CD4-positive, alpha-beta memory T cell (primary cell): Measurements from ENCODE around the gene APC2. TPM values are rescaled to one million over a fixed set of nuclear protein-coding genes. Genes with fewer than 3 reads are reported as not detected.

ENCODE experiments used
- CTCF ChIA-PET: fragments of 350-600 bp; sonication (Branson Sonifier 250); formaldehyde crosslinking; loops from one replicate; lab custom pipeline; 2021; ENCODE audit warnings: inconsistent platforms; ENCODE audit not compliant: partially characterized antibody; lab: Charles Lee
- POLR2A ChIA-PET: fragments of 350-600 bp; sonication (Branson Sonifier 250); formaldehyde crosslinking; loops from one replicate; lab custom pipeline; 2021; ENCODE audit not compliant: partially characterized antibody; lab: Charles Lee
- DNase-seq, 5 donors: peaks; one replicate each; pipeline versions ENCODE4 v3.0.0 to v3.0.0-alpha.2; 2020 to 2022; ENCODE audit warnings: mixed read lengths in 1 of 5
- H3K27ac ChIP-seq: one replicate; pipeline ENCODE4 v1.7.0; 2013; ENCODE audit warnings: low read depth, low read length
- H3K27me3 ChIP-seq: 2 replicates; pipeline ENCODE4 v1.7.0; 2013; ENCODE audit warnings: mild to moderate bottlenecking, low read length, moderate library complexity; ENCODE audit not compliant: insufficient read depth
- H3K36me3 ChIP-seq: 2 replicates; pipeline ENCODE4 v1.7.0; 2013; ENCODE audit warnings: mild to moderate bottlenecking, low read length, moderate library complexity; ENCODE audit not compliant: insufficient read depth
- H3K4me1 ChIP-seq: 2 replicates; pipeline ENCODE4 v1.7.0; 2013; ENCODE audit warnings: mild to moderate bottlenecking, low read length, moderate library complexity; ENCODE audit not compliant: insufficient read depth
- H3K4me3 ChIP-seq, 2 donors: one replicate each; pipeline ENCODE4 v1.7.0; 2013; ENCODE audit warnings: low read length in 2 of 2, mild to moderate bottlenecking in 1 of 2
- H3K9me3 ChIP-seq, 2 donors: one replicate each; pipeline ENCODE4 v1.7.0; 2013; ENCODE audit warnings: low read length in 2 of 2, control low read depth in 1 of 2; ENCODE audit not compliant: control insufficient read depth in 1 of 2
- H3K27ac Mint-ChIP-seq, 7 donors: one replicate each; pipeline ENCODE4 v1.8.0; 2020 to 2021; ENCODE audit warnings: mixed read lengths in 7 of 7, mild to moderate bottlenecking in 6 of 7, inconsistent platforms in 3 of 7, moderate library complexity in 3 of 7
- H3K27me3 Mint-ChIP-seq, 2 donors: one replicate each; pipeline ENCODE4 v1.8.0; 2020 to 2021; ENCODE audit warnings: mixed read lengths in 2 of 2
- H3K36me3 Mint-ChIP-seq, 2 donors: one replicate each; pipeline ENCODE4 v1.8.0; 2020 to 2021; ENCODE audit warnings: mixed read lengths in 2 of 2, inconsistent platforms in 1 of 2, mild to moderate bottlenecking in 1 of 2
- H3K4me1 Mint-ChIP-seq, 4 donors: one replicate each; pipeline ENCODE4 v1.8.0; 2020 to 2021; ENCODE audit warnings: mixed read lengths in 4 of 4, mild to moderate bottlenecking in 1 of 4
- H3K4me3 Mint-ChIP-seq, 8 donors: one replicate each; pipeline ENCODE4 v1.8.0; 2020 to 2021; ENCODE audit warnings: mixed read lengths in 8 of 8, mild to moderate bottlenecking in 7 of 8, moderate library complexity in 6 of 8, inconsistent platforms in 3 of 8
- H3K9me3 Mint-ChIP-seq, 8 donors: one replicate each; pipeline ENCODE4 v1.8.0; 2020 to 2021; ENCODE audit warnings: mixed read lengths in 8 of 8, mild to moderate bottlenecking in 5 of 8, inconsistent platforms in 3 of 8, moderate library complexity in 1 of 8
- intact Hi-C: fragments of 100-400 bp; cut with micrococcal nuclease; formaldehyde crosslinking; loops from one replicate; pipeline ENCODE4 v1.15.1; 2023
- polyA plus RNA-seq, 2 donors: library from polyadenylated mRNA; unstranded; fragments of 300-500 nt; fragmentation: Illumina TruSeq; gene quantifications; one replicate each; pipeline ENCODE4 v1.2.3, GENCODE V29; 2021
- total RNA-seq, 2 experiments: library from RNA; stranded (reverse); gene quantifications; one replicate each; pipeline ENCODE4 v1.2.3, GENCODE V29; 2021

The APC2 gene
- total and polyA plus RNA-seq, 4 experiments from 2014 or later, result not detected

DNA sequence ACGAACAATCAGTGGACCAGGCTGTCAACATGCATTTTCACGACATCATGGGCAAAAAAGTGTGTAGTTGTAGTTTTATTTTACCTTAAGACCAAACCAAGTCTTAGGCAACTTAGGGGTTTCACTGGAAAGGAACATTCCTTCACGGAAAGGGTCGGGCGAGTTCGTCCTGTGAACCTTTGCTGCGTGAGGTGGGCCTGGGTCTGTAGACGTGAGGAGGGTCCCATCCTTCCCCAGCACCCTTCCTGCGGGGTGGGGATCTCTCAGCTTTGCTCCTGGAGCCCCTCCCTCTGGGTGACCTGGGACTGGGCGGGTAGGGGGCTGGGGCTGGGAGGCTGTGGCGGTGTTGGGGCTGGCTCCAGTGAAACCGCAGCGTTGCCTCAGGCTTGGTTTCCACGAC, 24.0 kb upstream of the APC2 start:
- Mint-ChIP-seq H3K27ac (peak overlapping the region in 1 of 7 donors; percentile 37), H3K9me3 (peaks cover 0 to 4% (median 0%) of the 10 kb centered on the region in 8 donors), H3K4me3 (no peak overlapping the region), H3K27me3 (no peaks in the 10 kb centered on the region), H3K4me1 (peaks cover 0 to 13% (median 4%) of the 10 kb centered on the region in 4 donors), H3K36me3 (peaks cover 16 to 40% of the 10 kb centered on the region in 2 donors)
- CTCF ChIA-PET, result interaction anchor here (0.5 kb wide), 1 partner anchor 39 kb away, joined by 3 read pairs; no protein-coding TSS in a partner anchor
- H3K4me1 ChIP-seq, result no peaks in the 10 kb centered on the region
- intact Hi-C loops, result no loop called here
- peaks cover 70% of the 10 kb centered on the region for H3K36me3 ChIP-seq
- no peaks in the 10 kb centered on the region for H3K9me3 ChIP-seq
- no peak overlapping the region for H3K4me3 ChIP-seq
- POLR2A ChIA-PET, result no interaction called here
- H3K27me3 ChIP-seq, result no peaks in the 10 kb centered on the region
- H3K27ac ChIP-seq, result no peak overlapping the region
- no peak for DNase-seq

DNA sequence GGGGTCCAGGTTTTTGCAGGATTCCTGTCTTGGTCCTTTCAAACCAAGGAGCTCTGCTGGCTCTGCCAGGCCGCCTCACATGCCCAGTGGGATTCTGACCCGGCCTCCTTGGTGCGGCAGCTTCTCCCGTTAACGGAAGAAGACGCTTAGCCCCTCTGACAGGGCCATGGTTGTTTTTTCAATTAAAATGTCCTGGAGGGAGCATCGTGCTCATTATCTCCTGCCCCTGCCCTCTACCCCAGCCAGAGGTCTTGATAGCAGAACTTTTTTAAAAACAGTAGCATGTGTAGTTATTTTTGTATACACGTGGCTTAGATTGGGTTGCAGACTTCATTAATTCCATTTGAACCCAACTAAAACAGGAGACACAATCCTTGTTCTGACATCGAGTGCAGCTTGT, 23.2 kb upstream of the APC2 start:
- Histone ChIP-seq H3K4me1 (no peaks in the 10 kb centered on the region), H3K36me3 (peaks cover 65% of the 10 kb centered on the region), H3K27ac (no peak overlapping the region), H3K9me3 (no peaks in the 10 kb centered on the region), H3K4me3 (no peak overlapping the region), H3K27me3 (no peaks in the 10 kb centered on the region)
- H3K9me3 Mint-ChIP-seq, result peaks cover 0 to 4% (median 0%) of the 10 kb centered on the region in 8 donors
- H3K27me3 Mint-ChIP-seq, result no peaks in the 10 kb centered on the region
- DNase-seq, result no peak
- peaks cover 0 to 13% (median 4%) of the 10 kb centered on the region in 4 donors for H3K4me1 Mint-ChIP-seq
- no peak overlapping the region for H3K4me3 Mint-ChIP-seq
- CTCF ChIA-PET, result interaction anchor here (1.6 kb wide), 1 partner anchor 11 kb away, joined by 3 read pairs; no protein-coding TSS in a partner anchor
- H3K27ac Mint-ChIP-seq, result no peak overlapping the region
- intact Hi-C loops, result no loop called here
- POLR2A ChIA-PET, result interaction anchor here (1.3 kb wide), 1 partner anchor 18 kb away, joined by 5 read pairs; no protein-coding TSS in a partner anchor
- peaks cover 17 to 42% of the 10 kb centered on the region in 2 donors for H3K36me3 Mint-ChIP-seq

DNA sequence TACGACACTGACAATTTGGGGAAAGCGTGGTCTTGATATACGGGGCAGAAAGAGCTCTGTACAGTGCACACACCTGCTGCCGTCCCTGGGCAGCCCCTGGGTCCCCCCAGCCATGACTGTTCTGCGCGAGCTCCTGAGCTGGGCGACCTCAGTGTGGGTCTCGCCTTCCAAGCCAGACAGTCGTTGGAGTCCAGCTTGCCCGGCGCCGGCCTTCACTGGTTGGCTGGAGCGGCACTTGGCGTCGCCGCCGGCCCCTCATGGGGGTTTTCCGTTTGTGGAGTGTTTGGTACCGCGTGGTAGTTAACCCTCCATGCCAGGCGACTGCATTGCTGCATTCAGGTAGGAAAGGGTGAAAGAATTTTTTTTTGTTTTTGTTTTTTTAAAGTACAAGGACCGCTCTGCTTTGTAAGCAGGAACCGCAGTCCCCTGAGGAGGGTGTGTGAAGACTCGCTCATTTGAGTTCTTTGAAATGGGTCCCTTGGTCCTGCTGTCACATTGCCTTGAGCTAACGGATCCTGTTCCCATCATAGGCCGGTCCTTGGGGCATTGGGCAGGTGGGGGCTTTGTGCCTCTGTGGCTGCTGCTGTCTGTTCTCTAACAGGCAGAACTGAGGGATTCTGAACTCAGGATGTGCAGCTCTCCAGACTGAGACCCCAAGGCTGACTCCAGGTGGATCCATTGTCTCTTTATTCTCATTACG, 22.6 kb upstream of the APC2 start:
- H3K36me3 Mint-ChIP-seq, result peaks cover 19 to 41% of the 10 kb centered on the region in 2 donors
- no peak overlapping the region for H3K4me3 ChIP-seq
- ChIA-PET CTCF (interaction anchor here (1.6 kb wide), 1 partner anchor 10 kb away, joined by 3 read pairs; no protein-coding TSS in a partner anchor), POLR2A (interaction anchor here (1.3 kb wide), 1 partner anchor 18 kb away, joined by 5 read pairs; no protein-coding TSS in a partner anchor)
- H3K27me3 ChIP-seq, result no peaks in the 10 kb centered on the region
- peaks cover 0 to 13% (median 4%) of the 10 kb centered on the region in 4 donors for H3K4me1 Mint-ChIP-seq
- H3K9me3 Mint-ChIP-seq, result peaks cover 0 to 4% (median 0%) of the 10 kb centered on the region in 8 donors
- no peaks in the 10 kb centered on the region for H3K9me3 ChIP-seq
- H3K27me3 Mint-ChIP-seq, result no peaks in the 10 kb centered on the region
- intact Hi-C loops, result no loop called here
- no peak overlapping the region for H3K4me3 Mint-ChIP-seq
- H3K4me1 ChIP-seq, result no peaks in the 10 kb centered on the region
- DNase-seq, result no peak
- H3K27ac Mint-ChIP-seq, result no peak overlapping the region
- H3K27ac ChIP-seq, result no peak overlapping the region
- peaks cover 65% of the 10 kb centered on the region for H3K36me3 ChIP-seq

DNA sequence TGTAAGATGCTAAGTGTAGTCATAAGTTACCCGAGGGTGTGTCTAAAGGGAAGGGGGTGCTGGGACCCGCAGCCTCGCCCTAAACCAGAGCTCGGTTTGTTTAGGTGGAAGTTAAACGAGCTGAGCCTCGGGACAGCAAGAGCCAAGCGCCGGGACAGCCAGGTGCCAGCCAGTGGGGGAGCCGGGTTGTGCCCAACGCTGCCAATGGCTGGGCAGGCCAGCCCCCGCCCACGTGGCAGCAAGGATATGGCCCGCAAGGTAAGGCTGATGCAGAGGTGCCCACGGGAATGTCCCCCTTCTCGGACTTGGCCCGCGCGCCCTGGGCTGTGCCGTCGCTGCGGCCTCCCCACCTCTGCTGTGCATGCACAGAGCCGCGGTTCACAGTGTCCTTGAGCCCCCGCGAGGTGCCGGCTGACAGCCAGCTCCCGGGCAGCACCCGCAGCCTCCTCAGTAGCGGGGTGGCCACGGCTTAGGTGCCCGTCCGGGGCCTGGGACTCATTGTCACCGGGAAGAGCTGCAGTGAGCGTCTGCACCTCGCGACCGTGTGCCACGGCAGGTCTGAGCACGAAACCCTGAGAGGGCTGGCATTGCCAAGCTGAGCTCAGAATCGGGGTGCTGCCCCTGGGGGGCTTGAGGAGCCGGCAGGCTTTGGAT, 21.1 kb upstream of the APC2 start:
- no peak for DNase-seq
- Mint-ChIP-seq H3K36me3 (peaks cover 13 to 32% of the 10 kb centered on the region in 2 donors), H3K4me3 (no peak overlapping the region)

DNA sequence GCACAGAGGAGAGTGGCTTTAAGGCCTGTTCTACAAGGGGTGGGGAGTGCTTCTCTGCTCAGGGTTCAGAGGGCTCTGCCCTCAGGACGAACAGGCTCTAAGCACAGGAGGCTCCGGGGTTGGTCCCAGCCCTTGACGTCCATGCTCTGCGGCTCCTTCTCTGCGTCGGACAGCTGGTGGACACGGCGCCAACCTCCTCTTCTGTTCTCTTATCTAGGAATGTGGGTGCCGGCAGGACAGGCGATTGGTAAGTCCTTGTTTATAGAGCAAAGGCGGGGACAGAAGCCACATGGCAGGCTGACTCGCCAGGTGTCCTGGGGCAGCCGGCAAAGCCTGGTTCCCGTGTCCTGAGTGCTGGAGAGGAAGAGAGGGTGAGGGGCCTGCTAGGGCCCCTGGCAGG, 20.2 kb upstream of the APC2 start:
- H3K4me3 ChIP-seq, result no peak overlapping the region
- H3K36me3 ChIP-seq, result peaks cover 68% of the 10 kb centered on the region
- intact Hi-C loops, result no loop called here
- H3K27ac ChIP-seq, result no peak overlapping the region
- peaks cover 13 to 29% of the 10 kb centered on the region in 2 donors for H3K36me3 Mint-ChIP-seq
- H3K27me3 ChIP-seq, result no peaks in the 10 kb centered on the region
- peak overlapping the region in 1 of 7 donors; percentile 85 for H3K27ac Mint-ChIP-seq
- no peak for DNase-seq
- ChIA-PET CTCF (no interaction called here), POLR2A (no interaction called here)
- H3K9me3 Mint-ChIP-seq, result peaks cover 0 to 3% (median 0%) of the 10 kb centered on the region in 8 donors
- H3K27me3 Mint-ChIP-seq, result no peaks in the 10 kb centered on the region
- peaks cover 0 to 4% (median 1%) of the 10 kb centered on the region in 4 donors for H3K4me1 Mint-ChIP-seq
- H3K4me1 ChIP-seq, result no peaks in the 10 kb centered on the region
- no peaks in the 10 kb centered on the region for H3K9me3 ChIP-seq
- H3K4me3 Mint-ChIP-seq, result no peak overlapping the region

More for the DNA sequence above, 21.1 kb upstream of the APC2 start:
- Mint-ChIP-seq H3K4me1 (peaks cover 0 to 4% (median 2%) of the 10 kb centered on the region in 4 donors), H3K27ac (no peak overlapping the region), H3K9me3 (peaks cover 0 to 4% (median 0%) of the 10 kb centered on the region in 8 donors), H3K27me3 (no peaks in the 10 kb centered on the region)
- ChIA-PET CTCF (no interaction called here), POLR2A (no interaction called here)
- Histone ChIP-seq H3K36me3 (peaks cover 66% of the 10 kb centered on the region), H3K9me3 (no peaks in the 10 kb centered on the region), H3K27ac (no peak overlapping the region), H3K4me1 (no peaks in the 10 kb centered on the region), H3K4me3 (no peak overlapping the region), H3K27me3 (no peaks in the 10 kb centered on the region)
- intact Hi-C loops, result no loop called here

DNA sequence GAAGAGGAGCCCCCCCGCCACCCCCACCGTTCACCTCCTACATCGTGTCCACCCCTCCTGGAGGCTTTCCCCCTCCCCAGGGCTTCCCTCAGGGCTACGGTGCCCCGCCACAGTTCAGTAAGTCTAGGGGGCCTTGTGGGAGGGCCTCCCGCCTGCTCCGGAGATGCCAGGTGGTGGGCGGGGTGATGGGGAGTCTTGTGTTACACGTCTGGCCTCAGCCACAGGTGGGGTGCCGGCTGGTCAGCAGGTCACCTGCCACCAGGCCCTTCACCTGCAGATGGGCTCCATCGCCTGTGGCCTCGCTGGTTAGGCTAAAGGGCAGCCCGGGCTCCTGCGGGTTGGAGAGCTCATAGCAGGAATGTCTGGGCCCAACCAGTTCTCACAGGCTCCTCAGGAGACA, 19.7 kb upstream of the APC2 start:
- Histone ChIP-seq H3K27ac (no peak overlapping the region), H3K27me3 (no peaks in the 10 kb centered on the region), H3K36me3 (peaks cover 63% of the 10 kb centered on the region), H3K4me3 (no peak overlapping the region), H3K4me1 (no peaks in the 10 kb centered on the region), H3K9me3 (no peaks in the 10 kb centered on the region)
- Mint-ChIP-seq H3K4me3 (no peak overlapping the region), H3K36me3 (peaks cover 10 to 25% of the 10 kb centered on the region in 2 donors), H3K27me3 (no peaks in the 10 kb centered on the region), H3K9me3 (peaks cover 0 to 3% (median 0%) of the 10 kb centered on the region in 8 donors), H3K27ac (no peak overlapping the region), H3K4me1 (no peaks in the 10 kb centered on the region)
- DNase-seq, result no peak
- CTCF ChIA-PET, result no interaction called here
- POLR2A ChIA-PET, result no interaction called here
- intact Hi-C loops, result no loop called here
